H9 (cell line): ENCODE measurements around the gene B3GALT5. TPM values are rescaled to one million over a fixed set of nuclear protein-coding genes. Genes with fewer than 3 reads are reported as not detected.

Source experiments
- DNase-seq: peaks from one replicate; pipeline ENCODE4 v3.0.0-alpha.2; 2017
- H2AFZ ChIP-seq: one replicate; pipeline ENCODE4 v1.6.1; 2013; ENCODE audit warnings: mild to moderate bottlenecking, low read length, control low read depth, moderate library complexity
- H2AK5ac ChIP-seq: 2 replicates; pipeline ENCODE4 v1.6.1; 2013; ENCODE audit warnings: low read length, control low read depth, mixed read lengths; ENCODE audit not compliant: insufficient read length
- H2BK120ac ChIP-seq: one replicate; pipeline ENCODE4 v1.6.1; 2013; ENCODE audit warnings: low read depth, mild to moderate bottlenecking, low read length, control low read depth, inconsistent platforms; ENCODE audit not compliant: poor library complexity, severe bottlenecking
- H2BK12ac ChIP-seq: 2 replicates; pipeline ENCODE4 v1.6.1; 2013; ENCODE audit warnings: low read length, control low read depth, mixed read lengths, low read depth; ENCODE audit not compliant: insufficient read length
- H2BK15ac ChIP-seq: 2 replicates; pipeline ENCODE4 v1.6.1; 2013; ENCODE audit warnings: low read depth, low read length, control low read depth
- H2BK20ac ChIP-seq: one replicate; pipeline ENCODE4 v1.6.1; 2013; ENCODE audit warnings: low read depth, mild to moderate bottlenecking, low read length, control low read depth, inconsistent platforms; ENCODE audit not compliant: poor library complexity, severe bottlenecking
- H2BK5ac ChIP-seq: 2 replicates; pipeline ENCODE4 v1.6.1; 2013; ENCODE audit warnings: low read length, control low read depth, mixed read lengths; ENCODE audit not compliant: insufficient read length
- H3K14ac ChIP-seq: 2 replicates; pipeline ENCODE4 v1.6.1; 2013; ENCODE audit warnings: low read length, control low read depth; ENCODE audit not compliant: insufficient read depth
- H3K18ac ChIP-seq: 2 replicates; pipeline ENCODE4 v1.6.1; 2013; ENCODE audit warnings: low read depth, mild to moderate bottlenecking, mixed read lengths, low read length, control low read depth; ENCODE audit not compliant: insufficient read length
- H3K23ac ChIP-seq: 2 replicates; pipeline ENCODE4 v1.6.1; 2013; ENCODE audit warnings: low read length, control low read depth, mixed read lengths, low read depth; ENCODE audit not compliant: insufficient read length
- H3K23me2 ChIP-seq: 2 replicates; pipeline ENCODE4 v1.6.1; 2013; ENCODE audit warnings: low read depth, mild to moderate bottlenecking, mixed read lengths, low read length, control low read depth; ENCODE audit not compliant: insufficient read length, poor library complexity, severe bottlenecking
- H3K27ac ChIP-seq: 2 replicates; pipeline ENCODE4 v1.5.1; 2013; ENCODE audit warnings: low read length, control low read depth, mixed read lengths, low read depth; ENCODE audit not compliant: insufficient read length
- H3K27me3 ChIP-seq: 2 replicates; pipeline ENCODE4 v1.6.1; 2013; ENCODE audit warnings: low read length, control low read depth, inconsistent platforms; ENCODE audit not compliant: insufficient read depth
- H3K4ac ChIP-seq: 2 replicates; pipeline ENCODE4 v1.6.1; 2013; ENCODE audit warnings: low read depth, mild to moderate bottlenecking, control low read depth, inconsistent platforms, low read length, moderate library complexity
- H3K4me1 ChIP-seq: 2 replicates; pipeline ENCODE4 v1.6.1; 2013; ENCODE audit warnings: low read length, control low read depth, inconsistent platforms; ENCODE audit not compliant: insufficient read depth
- H3K4me2 ChIP-seq: 2 replicates; pipeline ENCODE4 v1.6.1; 2013; ENCODE audit warnings: low read length, control low read depth, mixed read lengths; ENCODE audit not compliant: insufficient read length, insufficient read depth
- H3K56ac ChIP-seq: 2 replicates; pipeline ENCODE4 v1.6.1; 2013; ENCODE audit warnings: low read depth, mild to moderate bottlenecking, mixed read lengths, low read length, control low read depth; ENCODE audit not compliant: insufficient read length
- H3K79me1 ChIP-seq: 2 replicates; pipeline ENCODE4 v1.6.1; 2013; ENCODE audit warnings: low read depth, mild to moderate bottlenecking, moderate library complexity, low read length, control low read depth, inconsistent platforms; ENCODE audit not compliant: insufficient read depth, poor library complexity, severe bottlenecking
- H3K79me2 ChIP-seq: 2 replicates; pipeline ENCODE4 v1.6.1; 2013; ENCODE audit warnings: low read length, control low read depth, inconsistent platforms; ENCODE audit not compliant: insufficient read depth
- H3K9ac ChIP-seq: 2 replicates; pipeline ENCODE4 v1.6.1; 2013; ENCODE audit warnings: low read length, control low read depth, mixed read lengths; ENCODE audit not compliant: insufficient read length; ENCODE audit errors: extremely low read depth
- H3K9me3 ChIP-seq: one replicate; pipeline ENCODE4 v1.6.1; 2013; ENCODE audit warnings: low read depth, low read length, inconsistent platforms; ENCODE audit not compliant: control insufficient read depth
- H3T11ph ChIP-seq: one replicate; pipeline ENCODE4 v1.6.1; 2013; ENCODE audit warnings: mild to moderate bottlenecking, low read length, control low read depth, inconsistent platforms
- H4K20me1 ChIP-seq: one replicate; pipeline ENCODE4 v1.6.1; 2013; ENCODE audit not compliant: control insufficient read depth, insufficient read length, insufficient read depth
- H4K5ac ChIP-seq: 2 replicates; pipeline ENCODE4 v1.6.1; 2013; ENCODE audit warnings: low read depth, mild to moderate bottlenecking, mixed read lengths, low read length, control low read depth; ENCODE audit not compliant: insufficient read length
- H4K8ac ChIP-seq: replicated peaks from 2 replicates; pipeline ENCODE4 v1.6.1; 2013; ENCODE audit warnings: low read length, control low read depth, mixed read lengths, low read depth; ENCODE audit not compliant: insufficient read length
- H4K91ac ChIP-seq: 2 replicates; pipeline ENCODE4 v1.6.1; 2013; ENCODE audit warnings: low read depth, mild to moderate bottlenecking, moderate library complexity, mixed read lengths, low read length, control low read depth; ENCODE audit not compliant: insufficient read length
- H3K27ac Mint-ChIP-seq, 3 experiments: 2 replicates in 2 of 3; 3 replicates in 1 of 3; pipeline ENCODE4 v1.8.0; 2020 to 2021; ENCODE audit warnings: mixed read lengths in 3 of 3, mild to moderate bottlenecking in 1 of 3, moderate library complexity in 1 of 3
- H3K27me3 Mint-ChIP-seq: 2 replicates; pipeline ENCODE4 v1.8.0; 2021; ENCODE audit warnings: low read depth, mild to moderate bottlenecking, moderate library complexity, mixed read lengths
- H3K36me3 Mint-ChIP-seq, 3 experiments: 2 replicates in 2 of 3; 3 replicates in 1 of 3; pipeline ENCODE4 v1.8.0; 2020 to 2021; ENCODE audit warnings: low read depth in 3 of 3, mixed read lengths in 3 of 3; ENCODE audit not compliant: insufficient read depth in 1 of 3
- H3K4me1 Mint-ChIP-seq, 2 experiments: 2 replicates each; pipeline ENCODE4 v1.8.0; 2020; ENCODE audit warnings: mixed read lengths in 2 of 2
- H3K4me3 Mint-ChIP-seq, 2 experiments: 2 replicates in 1 of 2; 3 replicates in 1 of 2; pipeline ENCODE4 v1.8.0; 2020 to 2021; ENCODE audit warnings: mild to moderate bottlenecking in 2 of 2, mixed read lengths in 2 of 2, moderate library complexity in 1 of 2
- H3K9me3 Mint-ChIP-seq, 2 experiments: 2 replicates in 1 of 2; 3 replicates in 1 of 2; pipeline ENCODE4 v1.8.0; 2020; ENCODE audit warnings: mild to moderate bottlenecking in 2 of 2, mixed read lengths in 2 of 2, moderate library complexity in 1 of 2
- CTCF ChIP-seq: fragments of 200-600 bp; sonication (generic); conservative IDR thresholded peaks from 3 replicates; pipeline ENCODE4 v1.8.0; 2021; ENCODE audit warnings: antibody characterized with exemption, mild to moderate bottlenecking
- WGBS: extraction: QIAGEN DNeasy Blood & Tissue Kit; methylation state at CpG from one replicate; pipeline ENCODE4 v1.1.7; 2013; ENCODE audit warnings: missing lambda C conversion rate, low lambda C conversion rate, mixed read lengths; ENCODE audit not compliant: insufficient read length; ENCODE audit errors: extremely low coverage; 5-methylcytosine and 5-hydroxymethylcytosine counted together
- total RNA-seq: library from RNA; stranded (reverse); gene quantifications from 2 replicates; pipeline ENCODE4 v1.2.1, GENCODE V29; 2021

The B3GALT5 gene
- total RNA-seq, 1 experiment from 2014 or later = 24.7 TPM

GRCh38 chr21:39703578-39703977 lies 90.8 kb downstream of the B3GALT5 start:
- no peak overlapping the region for H4K8ac ChIP-seq
- H3K56ac ChIP-seq = no peak overlapping the region
- no peak overlapping the region for H3K4me3 Mint-ChIP-seq
- DNase-seq = no peak
- H3K36me3 Mint-ChIP-seq = peaks cover 20 to 43% (median 38%) of the 10 kb centered on the region in 3 experiments
- H3K9me3 Mint-ChIP-seq = peaks cover 31 to 32% of the 10 kb centered on the region in 2 experiments
- H3K4me1 ChIP-seq = peaks cover 12% of the 10 kb centered on the region
- no peak overlapping the region for H3T11ph ChIP-seq
- no peak overlapping the region for H2BK12ac ChIP-seq
- no peaks in the 10 kb centered on the region for H3K79me1 ChIP-seq
- H2BK15ac ChIP-seq = no peak overlapping the region
- no peak overlapping the region for H3K4me2 ChIP-seq
- no peak overlapping the region for H3K4ac ChIP-seq
- no peak overlapping the region for H2BK120ac ChIP-seq
- no peaks in the 10 kb centered on the region for H4K20me1 ChIP-seq
- H3K9ac ChIP-seq = no peak overlapping the region
- no peak overlapping the region for H3K14ac ChIP-seq
- H3K27ac ChIP-seq = no peak overlapping the region
- H4K91ac ChIP-seq = no peak overlapping the region
- no peaks in the 10 kb centered on the region; the same call in 1 of the 2 replicates for H3K27me3 Mint-ChIP-seq
- no peak overlapping the region for H2BK5ac ChIP-seq
- H3K4me1 Mint-ChIP-seq = peaks cover 45 to 50% of the 10 kb centered on the region in 2 experiments
- no peak overlapping the region for H2BK20ac ChIP-seq
- no peak overlapping the region for H3K18ac ChIP-seq
- no peaks in the 10 kb centered on the region for H3K23me2 ChIP-seq
- no peak overlapping the region for H3K23ac ChIP-seq
- no peak overlapping the region for H2AK5ac ChIP-seq
- H3K9me3 ChIP-seq = no peaks in the 10 kb centered on the region
- H3K27ac Mint-ChIP-seq = no peak overlapping the region; a peak in 1 of 7 replicates
- no peaks in the 10 kb centered on the region for H3K27me3 ChIP-seq
- no peak overlapping the region for H4K5ac ChIP-seq
- H3K79me2 ChIP-seq = no peaks in the 10 kb centered on the region
- no peak overlapping the region for H2AFZ ChIP-seq
- no peak for TF ChIP-seq CTCF
- no CpG with 5 or more reads among the region's 1 CpG for WGBS
